Activated CD8-positive, alpha-beta T cell treated with anti-CD3 and anti-CD28 coated beads for 36 hours (primary cell): Measurements from ENCODE around the gene DCDC2. TPM values are rescaled to one million over a fixed set of nuclear protein-coding genes. Genes with fewer than 3 reads are reported as not detected.

Source experiments
- ATAC-seq: fragments of 200-7000 bp; cut with Tn5 transposase; one replicate; pipeline ENCODE4 v1.10.0; 2021; ENCODE audit warnings: mild to moderate bottlenecking, moderate library complexity
- CTCF ChIA-PET: fragments of 350-600 bp; sonication (Branson Sonifier 250); formaldehyde crosslinking; loops from one replicate; lab custom pipeline; 2021; ENCODE audit warnings: antibody characterized with exemption; lab: Charles Lee
- POLR2A ChIA-PET: fragments of 350-600 bp; sonication (Branson Sonifier 250); formaldehyde crosslinking; loops from one replicate; lab custom pipeline; 2021; ENCODE audit warnings: antibody characterized with exemption; lab: Charles Lee
- DNase-seq: peaks from one replicate; pipeline ENCODE4 v3.0.0-alpha.2; 2020
- H3K27ac Mint-ChIP-seq: one replicate; pipeline ENCODE4 v1.8.0; 2021; ENCODE audit warnings: mild to moderate bottlenecking, mixed read lengths
- H3K27me3 Mint-ChIP-seq: one replicate; pipeline ENCODE4 v1.8.0; 2021; ENCODE audit warnings: mixed read lengths
- H3K36me3 Mint-ChIP-seq: one replicate; pipeline ENCODE4 v1.8.0; 2021; ENCODE audit warnings: low read depth, mixed read lengths
- H3K4me1 Mint-ChIP-seq: one replicate; pipeline ENCODE4 v1.8.0; 2021; ENCODE audit warnings: low read depth, mixed read lengths
- H3K4me3 Mint-ChIP-seq: one replicate; pipeline ENCODE4 v1.8.0; 2021; ENCODE audit warnings: mild to moderate bottlenecking, moderate library complexity, mixed read lengths
- H3K9me3 Mint-ChIP-seq: one replicate; pipeline ENCODE4 v1.8.0; 2021; ENCODE audit warnings: mixed read lengths
- CTCF ChIP-seq: fragments of 200-600 bp; IDR thresholded peaks from one replicate; pipeline ENCODE4 v1.8.0; 2022; ENCODE audit warnings: antibody characterized with exemption, mild to moderate bottlenecking
- intact Hi-C: fragments of 100-400 bp; cut with micrococcal nuclease; formaldehyde crosslinking; loops from one replicate; pipeline ENCODE4 v1.10.0; 2022
- total RNA-seq, 2 experiments: library from RNA; stranded (reverse); gene quantifications; one replicate each; pipeline ENCODE4 v1.2.3, GENCODE V29; 2021

DCDC2 gene
- total RNA-seq, 2 experiments from 2014 or later, result not detected

GRCh38 chr6:24353861-24354260, 4.0 kb downstream of the DCDC2 start:
- Mint-ChIP-seq H3K27me3 (peaks cover 22% of the 10 kb centered on the region), H3K4me1 (peaks cover 7% of the 10 kb centered on the region), H3K36me3 (no peaks in the 10 kb centered on the region), H3K27ac (no peak overlapping the region), H3K9me3 (no peaks in the 10 kb centered on the region), H3K4me3 (no peak overlapping the region)
- no peak for TF ChIP-seq CTCF
- intact Hi-C loops, result no loop called here
- ATAC-seq, result no peak
- no peak for DNase-seq
- POLR2A ChIA-PET, result interaction anchor here (1.2 kb wide), 1 partner anchor 140 kb away, joined by 4 read pairs; no protein-coding TSS in a partner anchor
- CTCF ChIA-PET, result interaction anchor here (0.7 to 1.4 kb wide), 2 partner anchors 78 to 79 kb away, joined by 3 to 4 read pairs; no protein-coding TSS in a partner anchor

- ATAC-seq, result no peak
- intact Hi-C loops, result no loop called here
- CTCF ChIA-PET, result interaction anchor here (1.4 kb wide), 1 partner anchor 78 kb away, joined by 4 read pairs; no protein-coding TSS in a partner anchor
- Mint-ChIP-seq H3K4me3 (no peak overlapping the region), H3K4me1 (no peaks in the 10 kb centered on the region), H3K27me3 (peaks cover 18% of the 10 kb centered on the region), H3K27ac (no peak overlapping the region), H3K36me3 (no peaks in the 10 kb centered on the region), H3K9me3 (no peaks in the 10 kb centered on the region)
- POLR2A ChIA-PET, result no interaction called here
- no peak for TF ChIP-seq CTCF
- no peak for DNase-seq
Measured at GRCh38 chr6:24352434-24352833, 5.4 kb downstream of the DCDC2 start.

- DNase-seq (no peak), ATAC-seq (no peak)
- no peak overlapping the region for H3K27ac Mint-ChIP-seq
- TF ChIP-seq CTCF, result no peak
- intact Hi-C loops, result no loop called here
- CTCF ChIA-PET, result no interaction called here
- no peak overlapping the region for H3K4me3 Mint-ChIP-seq
- POLR2A ChIA-PET, result no interaction called here
- H3K27me3 Mint-ChIP-seq, result peaks cover 16% of the 10 kb centered on the region
- no peaks in the 10 kb centered on the region for H3K4me1 Mint-ChIP-seq
- H3K9me3 Mint-ChIP-seq, result no peaks in the 10 kb centered on the region
- no peaks in the 10 kb centered on the region for H3K36me3 Mint-ChIP-seq
Measured at GRCh38 chr6:24344976-24345375, 12.9 kb downstream of the DCDC2 start.

GRCh38 chr6:24340998-24341938, 16.6 kb downstream of the DCDC2 start:
- ATAC-seq, result no peak
- ChIA-PET CTCF (interaction anchor here (1.9 kb wide), 1 partner anchor 58 kb away, joined by 7 read pairs; no protein-coding TSS in a partner anchor), POLR2A (no interaction called here)
- intact Hi-C loops, result no loop called here
- Mint-ChIP-seq H3K27ac (no peak overlapping the region), H3K9me3 (peaks cover 12% of the 10 kb centered on the region), H3K4me1 (no peaks in the 10 kb centered on the region), H3K4me3 (no peak overlapping the region), H3K27me3 (peaks cover 7% of the 10 kb centered on the region), H3K36me3 (no peaks in the 10 kb centered on the region)
- no peak for TF ChIP-seq CTCF
- no peak for DNase-seq

GRCh38 chr6:24339932-24340331, 17.9 kb downstream of the DCDC2 start:
- ChIA-PET POLR2A (no interaction called here), CTCF (interaction anchor here (1.9 kb wide), 1 partner anchor 57 kb away, joined by 7 read pairs; no protein-coding TSS in a partner anchor)
- Mint-ChIP-seq H3K27me3 (peaks cover 5% of the 10 kb centered on the region), H3K9me3 (peaks cover 12% of the 10 kb centered on the region), H3K27ac (no peak overlapping the region), H3K4me1 (no peaks in the 10 kb centered on the region), H3K4me3 (no peak overlapping the region), H3K36me3 (no peaks in the 10 kb centered on the region)
- no peak for ATAC-seq
- TF ChIP-seq CTCF, result no peak
- intact Hi-C loops, result no loop called here
- no peak for DNase-seq
